ENCODE measurements around the gene CLPSL1.

CLPSL1 gene

DNA sequence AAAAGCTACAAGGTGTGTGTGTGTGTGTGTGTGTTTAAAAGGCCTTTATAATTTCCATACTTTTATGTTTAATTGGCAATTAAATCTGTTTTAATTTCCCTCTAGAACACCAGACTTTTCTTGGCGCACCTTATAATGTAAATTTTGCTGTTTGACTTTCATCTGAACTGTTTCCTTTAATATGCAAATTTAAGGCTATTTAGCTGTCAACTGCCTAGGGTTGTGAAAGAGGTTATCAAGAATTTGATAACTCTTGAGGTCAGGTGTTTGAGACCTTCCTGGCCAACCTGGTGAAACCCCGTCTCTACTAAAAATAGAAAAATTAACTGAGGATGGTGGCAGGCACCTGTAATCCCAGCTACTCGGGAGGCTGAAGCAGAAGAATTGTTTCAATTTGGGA is 20.3 kb downstream of the CLPSL1 start:
- no peak for DNase-seq (ENCODE audit: low read depth)
- no peak overlapping the region for H3K9ac ChIP-seq (ENCODE audit: low read length)
- H3K36me3 ChIP-seq (ENCODE audit: control insufficient read depth, insufficient read depth, low read length, severe bottlenecking) = no peaks in the 10 kb centered on the region
- H3K9me3 ChIP-seq (ENCODE audit: control insufficient read depth, low read length) = no peaks in the 10 kb centered on the region
- no peak overlapping the region for H3K4me3 ChIP-seq (ENCODE audit: low read length)
- no peaks in the 10 kb centered on the region for H3K4me1 ChIP-seq (ENCODE audit: control insufficient read depth, insufficient read depth, low read length)
- peaks cover 33% of the 10 kb centered on the region for H3K27me3 ChIP-seq (replicated peaks; ENCODE audit: control insufficient read depth, insufficient read depth, low read length)

DNA sequence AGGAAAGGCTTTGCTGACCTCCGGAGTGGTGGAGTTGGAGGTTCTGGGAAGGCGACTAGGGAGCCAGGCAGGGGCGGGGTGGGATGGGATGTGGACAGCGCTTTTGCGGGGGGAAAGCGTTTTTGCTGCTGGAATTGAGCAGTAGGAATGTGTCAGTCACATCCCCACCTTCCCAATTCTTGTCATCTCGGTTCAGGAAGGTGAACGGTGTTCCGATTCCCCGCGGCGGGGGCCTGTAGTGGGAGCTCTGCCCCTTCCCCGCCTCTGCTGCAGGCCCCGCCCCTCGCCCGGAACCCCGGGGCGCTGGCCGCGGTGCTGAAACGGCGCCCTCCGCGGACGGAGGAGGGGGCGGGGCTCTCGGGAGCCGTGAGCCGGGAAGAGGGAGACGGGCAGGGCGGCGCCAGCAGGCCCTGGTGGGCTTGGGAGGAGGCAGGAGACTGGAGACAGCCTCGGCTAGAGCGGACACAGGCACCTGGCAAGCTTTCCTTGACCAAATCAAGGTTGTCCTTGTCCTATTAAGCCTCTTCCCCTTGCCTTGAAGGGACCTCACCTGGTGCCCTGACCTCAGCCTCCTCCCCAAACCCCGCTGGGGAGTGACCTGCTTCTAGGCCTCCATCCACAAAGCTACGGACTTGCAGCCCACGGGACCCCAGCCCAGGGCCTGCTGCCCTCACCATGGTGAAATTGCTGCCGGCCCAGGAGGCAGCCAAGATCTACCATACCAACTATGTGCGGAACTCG is 24.3 kb downstream of the CLPSL1 start, which contains the start of gene LHFPL5:
Gene LHFPL5, plus strand, starts transcription at position 357 of the 741 bp plus-strand sequence. Its CDS starts 319 bp downstream, at position 676.
- Histone ChIP-seq H3K4me3 (ENCODE audit: low read length) (peak within 1 kb of the TSS; percentile 52), H3K9ac (ENCODE audit: low read length) (no peak within 1 kb of the TSS), H3K4me1 (ENCODE audit: control insufficient read depth, insufficient read depth, low read length) (no peaks in the 10 kb centered on the region), H3K36me3 (ENCODE audit: control insufficient read depth, insufficient read depth, low read length, severe bottlenecking) (no peaks in the 10 kb centered on the region), H3K9me3 (ENCODE audit: control insufficient read depth, low read length) (no peaks in the 10 kb centered on the region), H3K27me3 (replicated peaks; ENCODE audit: control insufficient read depth, insufficient read depth, low read length) (peaks cover 25% of the 10 kb centered on the region)
- peak; percentile 70 for DNase-seq (ENCODE audit: low read depth)

DNA sequence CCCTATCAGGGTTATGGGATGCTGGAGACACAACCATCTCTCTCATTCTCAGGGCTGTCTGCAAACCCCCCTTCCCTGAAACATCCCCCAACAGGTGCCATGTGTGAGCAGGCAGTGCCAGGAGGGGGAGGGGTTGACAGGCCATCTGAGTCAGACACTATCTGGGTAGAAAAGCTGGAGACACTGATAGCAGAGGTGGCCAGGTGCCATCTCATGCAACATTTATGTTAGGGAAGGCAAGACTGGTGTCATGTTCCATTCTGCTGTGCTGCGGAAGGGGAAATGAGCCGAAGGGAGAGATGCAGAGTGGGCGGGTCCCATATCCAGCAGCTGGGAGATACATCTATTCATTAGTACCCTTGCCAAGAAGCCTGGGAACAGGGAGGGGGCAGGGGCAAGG is 27.9 kb downstream of the CLPSL1 start:
- peaks cover 4% of the 10 kb centered on the region for H3K4me1 ChIP-seq (ENCODE audit: control insufficient read depth, insufficient read depth, low read length)
- H3K4me3 ChIP-seq (ENCODE audit: low read length) = no peak overlapping the region
- no peaks in the 10 kb centered on the region for H3K36me3 ChIP-seq (ENCODE audit: control insufficient read depth, insufficient read depth, low read length, severe bottlenecking)
- DNase-seq (ENCODE audit: low read depth) = no peak
- H3K9ac ChIP-seq (ENCODE audit: low read length) = no peak overlapping the region
- no peaks in the 10 kb centered on the region for H3K9me3 ChIP-seq (ENCODE audit: control insufficient read depth, low read length)
- peaks cover 25% of the 10 kb centered on the region for H3K27me3 ChIP-seq (replicated peaks; ENCODE audit: control insufficient read depth, insufficient read depth, low read length)

DNA sequence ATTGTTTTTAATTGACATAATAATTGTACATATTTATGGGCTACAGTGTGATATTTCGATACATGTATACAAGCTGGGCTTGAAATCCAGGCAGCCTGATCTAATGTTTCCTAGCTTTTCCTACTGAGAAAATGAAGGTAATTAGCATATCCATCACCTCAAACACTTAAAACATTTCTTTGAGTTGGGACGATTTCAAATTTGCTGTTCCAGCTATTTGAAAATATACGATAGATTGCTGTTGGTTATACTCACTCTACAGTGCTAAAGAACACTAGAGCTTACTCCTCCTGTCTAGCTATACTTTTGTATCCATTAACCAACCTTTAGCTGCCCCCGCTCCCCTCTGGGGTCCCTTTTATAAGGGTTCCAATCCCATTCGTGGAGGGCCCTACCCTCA is 29.0 kb downstream of the CLPSL1 start:
- Histone ChIP-seq H3K9ac (ENCODE audit: low read length) (no peak overlapping the region), H3K4me1 (ENCODE audit: control insufficient read depth, insufficient read depth, low read length) (peaks cover 4% of the 10 kb centered on the region), H3K27me3 (replicated peaks; ENCODE audit: control insufficient read depth, insufficient read depth, low read length) (peaks cover 30% of the 10 kb centered on the region), H3K36me3 (ENCODE audit: control insufficient read depth, insufficient read depth, low read length, severe bottlenecking) (no peaks in the 10 kb centered on the region), H3K9me3 (ENCODE audit: control insufficient read depth, low read length) (no peaks in the 10 kb centered on the region), H3K4me3 (ENCODE audit: low read length) (no peak overlapping the region)
- no peak for DNase-seq (ENCODE audit: low read depth)

DNA sequence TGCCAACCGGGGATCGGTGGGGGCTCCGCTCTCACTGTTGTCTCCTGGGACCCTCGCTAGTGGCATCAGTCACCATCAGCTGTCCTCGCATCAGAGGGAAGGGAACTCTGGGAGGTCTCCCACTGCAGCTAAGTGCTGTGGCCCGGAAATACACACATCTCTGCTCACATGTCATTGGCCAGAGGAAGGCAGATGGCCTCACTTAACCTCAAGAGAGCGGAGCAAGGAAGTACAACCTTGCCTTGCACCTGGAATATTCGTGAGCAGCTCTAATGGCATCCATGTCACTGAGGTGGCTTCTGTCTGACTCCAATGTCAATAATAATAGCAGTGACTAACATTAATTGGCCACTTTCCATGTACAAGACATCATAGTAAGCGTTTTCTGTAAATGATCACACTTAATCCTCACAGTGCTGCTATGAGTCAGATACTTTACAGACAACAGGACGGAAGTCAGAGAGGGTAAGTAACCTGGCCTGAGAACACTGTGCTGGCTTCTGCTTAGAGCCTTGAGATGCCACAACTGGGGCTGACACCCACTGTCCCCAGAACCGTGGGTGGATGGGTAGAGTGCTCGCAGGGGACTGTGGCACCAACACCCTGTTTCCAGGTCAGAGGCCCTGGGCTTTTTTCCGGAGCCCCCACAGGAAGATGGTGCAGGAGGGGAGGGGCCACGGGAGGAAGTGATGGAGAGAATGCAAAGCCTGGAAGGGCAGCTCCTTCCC is 30.3 kb downstream of the CLPSL1 start:
- Histone ChIP-seq H3K9me3 (ENCODE audit: control insufficient read depth, low read length) (no peaks in the 10 kb centered on the region), H3K4me1 (ENCODE audit: control insufficient read depth, insufficient read depth, low read length) (peaks cover 4% of the 10 kb centered on the region), H3K27me3 (replicated peaks; ENCODE audit: control insufficient read depth, insufficient read depth, low read length) (peaks cover 25% of the 10 kb centered on the region), H3K36me3 (ENCODE audit: control insufficient read depth, insufficient read depth, low read length, severe bottlenecking) (no peaks in the 10 kb centered on the region), H3K4me3 (ENCODE audit: low read length) (no peak overlapping the region), H3K9ac (ENCODE audit: low read length) (no peak overlapping the region)
- peak; percentile 19 for DNase-seq (ENCODE audit: low read depth)

DNA sequence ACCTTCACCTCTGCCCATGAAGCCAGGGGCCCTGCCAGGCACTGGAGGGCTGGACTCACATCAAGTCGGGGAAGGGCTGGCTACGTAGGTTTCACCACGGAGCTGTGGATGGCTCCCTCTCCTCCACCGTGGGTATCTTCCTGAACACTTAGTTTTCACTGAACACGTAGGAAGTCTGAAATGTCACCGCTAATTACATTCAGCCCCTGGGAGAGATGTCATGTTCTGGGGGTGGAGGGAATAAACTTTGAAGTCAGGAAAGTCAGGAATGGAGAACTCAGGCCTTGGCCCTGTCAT is 30.8 kb downstream of the CLPSL1 start:
- H3K36me3 ChIP-seq (ENCODE audit: control insufficient read depth, insufficient read depth, low read length, severe bottlenecking) = no peaks in the 10 kb centered on the region
- H3K9ac ChIP-seq (ENCODE audit: low read length) = no peak overlapping the region
- no peak overlapping the region for H3K4me3 ChIP-seq (ENCODE audit: low read length)
- peaks cover 4% of the 10 kb centered on the region for H3K4me1 ChIP-seq (ENCODE audit: control insufficient read depth, insufficient read depth, low read length)
- no peak for DNase-seq (ENCODE audit: low read depth)
- H3K9me3 ChIP-seq (ENCODE audit: control insufficient read depth, low read length) = peaks cover under 1% of the 10 kb centered on the region
- peaks cover 21% of the 10 kb centered on the region for H3K27me3 ChIP-seq (replicated peaks; ENCODE audit: control insufficient read depth, insufficient read depth, low read length)

DNA sequence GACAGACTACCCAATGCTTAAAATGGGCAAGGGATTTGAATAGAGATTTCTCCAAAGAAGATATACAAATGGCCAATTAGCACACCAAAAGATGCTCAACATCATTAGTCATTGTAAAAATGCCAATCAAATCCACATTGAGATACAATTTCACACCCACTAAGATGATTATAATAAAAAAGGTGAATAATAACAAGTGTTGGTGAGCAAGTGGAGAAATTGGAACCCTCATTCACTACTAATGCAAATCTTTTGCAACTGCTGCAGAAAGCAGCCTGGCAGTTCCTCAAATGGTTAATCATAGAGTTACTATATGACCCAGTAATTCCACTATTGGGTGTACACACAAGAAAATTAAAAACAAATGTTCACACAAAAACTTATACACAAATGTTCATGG is 36.7 kb downstream of the CLPSL1 start:
- no peak for DNase-seq (ENCODE audit: low read depth)
- Histone ChIP-seq H3K36me3 (ENCODE audit: control insufficient read depth, insufficient read depth, low read length, severe bottlenecking) (no peaks in the 10 kb centered on the region), H3K9me3 (ENCODE audit: control insufficient read depth, low read length) (peaks cover 11% of the 10 kb centered on the region), H3K27me3 (replicated peaks; ENCODE audit: control insufficient read depth, insufficient read depth, low read length) (peaks cover 13% of the 10 kb centered on the region), H3K4me3 (ENCODE audit: low read length) (no peak overlapping the region), H3K4me1 (ENCODE audit: control insufficient read depth, insufficient read depth, low read length) (no peaks in the 10 kb centered on the region), H3K9ac (ENCODE audit: low read length) (no peak overlapping the region)

DNA sequence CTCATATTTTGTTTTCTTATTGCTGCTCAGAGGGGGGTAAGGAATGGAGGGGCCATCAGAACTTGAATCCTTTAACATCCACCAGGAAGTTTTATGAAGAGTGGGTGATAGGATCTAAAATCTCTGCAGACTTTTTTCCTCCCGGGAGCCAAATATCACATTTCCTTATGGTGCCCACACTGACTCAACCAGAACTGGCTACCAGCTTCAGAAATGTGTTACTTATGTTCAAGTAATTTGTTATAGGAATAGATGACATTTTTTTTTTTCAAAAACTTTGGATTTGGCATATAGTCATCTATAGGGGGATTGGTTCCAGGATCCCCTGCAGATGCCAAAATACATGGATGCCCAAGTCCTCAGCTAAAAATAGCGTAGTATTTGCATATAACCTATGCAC is 42.8 kb downstream of the CLPSL1 start:
- Histone ChIP-seq H3K4me1 (ENCODE audit: control insufficient read depth, insufficient read depth, low read length) (no peaks in the 10 kb centered on the region), H3K36me3 (ENCODE audit: control insufficient read depth, insufficient read depth, low read length, severe bottlenecking) (no peaks in the 10 kb centered on the region), H3K9me3 (ENCODE audit: control insufficient read depth, low read length) (no peaks in the 10 kb centered on the region), H3K9ac (ENCODE audit: low read length) (no peak overlapping the region), H3K27me3 (replicated peaks; ENCODE audit: control insufficient read depth, insufficient read depth, low read length) (peaks cover 3% of the 10 kb centered on the region), H3K4me3 (ENCODE audit: low read length) (no peak overlapping the region)
- DNase-seq (ENCODE audit: low read depth) = no peak

DNA sequence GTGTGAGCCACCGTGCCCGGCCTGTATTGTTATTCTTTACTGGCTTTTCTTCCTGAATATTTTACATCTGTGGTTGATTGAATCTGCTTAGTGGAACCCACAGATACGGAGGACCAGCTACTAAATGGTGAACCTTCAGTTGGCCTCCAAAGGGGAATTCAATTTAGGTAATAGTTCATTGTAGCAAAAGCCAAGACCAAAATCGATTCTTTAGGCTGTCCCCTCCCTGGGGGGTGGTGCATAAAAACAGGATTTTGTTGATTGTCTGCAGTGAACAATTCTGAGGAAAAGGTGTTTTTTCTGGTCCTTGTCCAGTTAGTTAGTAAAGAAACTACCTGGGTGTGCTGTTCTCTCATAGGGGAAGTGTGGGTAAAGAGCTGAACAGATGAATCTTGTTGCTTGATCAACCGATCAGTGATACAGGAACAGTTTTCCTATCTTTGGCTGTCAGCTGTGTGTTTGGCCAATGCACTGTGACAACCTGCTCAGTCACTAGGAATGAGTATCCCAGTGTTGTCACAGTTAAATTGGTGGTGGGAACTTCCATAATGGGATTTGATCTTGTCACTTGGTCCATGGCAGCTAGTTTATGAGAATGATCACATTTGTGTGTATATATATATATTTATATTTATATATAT is 43.9 kb downstream of the CLPSL1 start:
- Histone ChIP-seq H3K4me1 (ENCODE audit: control insufficient read depth, insufficient read depth, low read length) (no peaks in the 10 kb centered on the region), H3K9ac (ENCODE audit: low read length) (no peak overlapping the region), H3K4me3 (ENCODE audit: low read length) (no peak overlapping the region), H3K27me3 (replicated peaks; ENCODE audit: control insufficient read depth, insufficient read depth, low read length) (no peaks in the 10 kb centered on the region), H3K9me3 (ENCODE audit: control insufficient read depth, low read length) (no peaks in the 10 kb centered on the region), H3K36me3 (ENCODE audit: control insufficient read depth, insufficient read depth, low read length, severe bottlenecking) (no peaks in the 10 kb centered on the region)
- no peak for DNase-seq (ENCODE audit: low read depth)

DNA sequence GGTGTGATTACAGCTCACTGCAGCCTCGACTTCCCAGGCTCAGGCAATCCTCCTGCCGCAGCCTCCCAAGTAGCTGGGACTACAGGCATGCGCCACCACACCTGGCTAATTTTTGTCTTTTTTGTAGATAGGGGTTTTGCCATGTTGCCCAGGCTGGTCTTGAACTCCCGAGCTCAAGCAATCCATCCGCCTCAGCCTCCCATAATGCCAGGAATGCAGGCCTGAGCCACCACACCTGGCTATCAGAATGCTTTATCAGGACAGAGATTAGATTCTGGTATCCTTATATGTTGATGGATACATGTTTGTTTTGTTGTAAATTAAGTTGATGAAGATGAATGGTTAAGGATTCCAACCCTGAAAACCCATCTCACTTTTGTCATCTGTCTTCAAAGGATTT is 48.5 kb downstream of the CLPSL1 start:
- no peak overlapping the region for H3K9ac ChIP-seq (ENCODE audit: low read length)
- DNase-seq (ENCODE audit: low read depth) = no peak
- no peaks in the 10 kb centered on the region for H3K4me1 ChIP-seq (ENCODE audit: control insufficient read depth, insufficient read depth, low read length)
- H3K36me3 ChIP-seq (ENCODE audit: control insufficient read depth, insufficient read depth, low read length, severe bottlenecking) = peaks cover 2% of the 10 kb centered on the region
- H3K9me3 ChIP-seq (ENCODE audit: control insufficient read depth, low read length) = no peaks in the 10 kb centered on the region
- no peak overlapping the region for H3K4me3 ChIP-seq (ENCODE audit: low read length)
- no peaks in the 10 kb centered on the region for H3K27me3 ChIP-seq (replicated peaks; ENCODE audit: control insufficient read depth, insufficient read depth, low read length)

DNA sequence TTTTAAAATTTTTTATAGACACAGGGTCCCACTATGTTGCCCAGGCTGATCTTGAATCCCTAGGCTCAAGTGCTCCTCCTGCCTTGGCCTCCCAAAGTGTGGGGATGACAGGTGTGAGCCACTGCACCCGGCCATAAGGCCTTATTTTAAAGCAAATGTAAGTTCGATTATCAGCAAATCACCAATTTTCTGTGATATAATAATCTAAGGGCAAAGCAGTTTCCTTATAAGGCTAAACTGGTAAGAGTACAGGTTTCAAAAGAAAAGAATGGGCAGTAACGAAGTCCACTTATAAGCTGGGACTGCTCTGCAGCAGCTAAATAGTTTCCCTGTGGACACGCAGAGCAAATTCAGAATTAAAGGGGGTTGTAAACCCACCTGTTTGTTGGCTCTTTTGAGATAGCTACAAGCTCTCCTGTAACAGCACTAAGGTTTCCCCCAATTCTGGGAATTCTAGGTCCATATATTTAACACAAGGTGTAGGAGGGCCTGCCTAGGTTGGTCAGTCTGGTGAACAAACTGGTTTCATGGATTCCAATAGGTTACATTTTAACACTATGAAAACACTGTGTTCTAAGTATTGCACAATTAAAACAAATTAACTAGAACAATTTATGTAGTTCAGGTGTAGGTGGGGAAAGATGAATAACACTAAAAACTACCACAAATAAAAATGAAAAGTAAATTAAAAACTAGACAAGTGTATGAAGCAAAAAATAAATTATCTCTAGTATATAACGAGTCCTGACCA is 50.6 kb downstream of the CLPSL1 start:
- Histone ChIP-seq H3K36me3 (ENCODE audit: control insufficient read depth, insufficient read depth, low read length, severe bottlenecking) (peaks cover 17% of the 10 kb centered on the region), H3K27me3 (replicated peaks; ENCODE audit: control insufficient read depth, insufficient read depth, low read length) (no peaks in the 10 kb centered on the region), H3K9ac (ENCODE audit: low read length) (no peak overlapping the region), H3K4me3 (ENCODE audit: low read length) (no peak overlapping the region), H3K4me1 (ENCODE audit: control insufficient read depth, insufficient read depth, low read length) (no peaks in the 10 kb centered on the region), H3K9me3 (ENCODE audit: control insufficient read depth, low read length) (no peaks in the 10 kb centered on the region)
- DNase-seq (ENCODE audit: low read depth) = no peak
